ENCODE measurements around the gene FOSL2.

FOSL2 gene

DNA sequence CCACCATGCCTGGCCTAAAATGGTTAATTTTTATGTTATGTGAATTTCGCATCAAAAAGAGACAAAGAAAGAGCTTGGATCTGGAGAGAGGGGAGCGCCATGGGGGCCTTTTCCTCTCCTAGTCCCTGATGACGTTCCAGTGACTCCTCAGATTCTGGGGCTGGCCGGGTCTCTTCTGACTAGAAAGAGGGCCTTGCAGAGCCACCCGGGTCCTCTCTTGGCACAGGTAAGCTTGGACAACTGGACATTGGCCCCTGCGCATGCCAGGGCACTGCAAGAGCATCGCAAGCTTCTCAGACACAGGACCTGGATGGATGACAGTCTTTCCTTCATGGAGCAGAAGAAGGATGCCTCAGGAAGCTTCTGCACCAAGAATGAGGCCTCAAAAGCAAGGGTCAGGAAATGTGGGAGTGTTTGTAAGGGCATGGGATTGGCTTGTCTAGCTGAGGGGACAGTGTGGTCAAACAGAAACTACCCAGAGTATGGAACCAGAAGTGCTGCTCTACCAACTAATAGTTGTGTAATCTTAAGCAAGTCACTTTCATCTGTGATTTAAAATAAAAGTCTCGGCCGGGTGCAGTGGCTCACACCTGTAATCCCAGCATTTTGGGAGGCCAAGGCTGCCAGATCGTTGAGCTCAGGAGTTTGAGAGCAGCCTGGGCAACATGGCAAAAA, 35.2 kb downstream of the FOSL2 start:
- no peak for TF ChIP-seq CTCF (conservative IDR thresholded peaks at IDR 0.05; ENCODE audit: low read depth, low read length)
- H3K36me3 ChIP-seq (ENCODE audit: insufficient read depth) = no peaks in the 10 kb centered on the region
- no peak overlapping the region for H3K9ac ChIP-seq
- H2AFZ ChIP-seq (ENCODE audit: low read depth) = no peak overlapping the region
- H3K4me3 ChIP-seq (IDR thresholded peaks at IDR 0.05; ENCODE audit: insufficient read depth, low read depth, low read length) = no peak overlapping the region
- no peak overlapping the region for H3K4me2 ChIP-seq
- no peaks in the 10 kb centered on the region for H3K79me2 ChIP-seq (ENCODE audit: insufficient read depth, low read depth)
- H3K27ac ChIP-seq = no peak overlapping the region
- no peaks in the 10 kb centered on the region for H3K27me3 ChIP-seq (ENCODE audit: insufficient read depth, low read depth)
- no peaks in the 10 kb centered on the region for H3K4me1 ChIP-seq (ENCODE audit: low read depth, poor library complexity, severe bottlenecking)
- no peaks in the 10 kb centered on the region for H4K20me1 ChIP-seq (ENCODE audit: insufficient read depth)

DNA sequence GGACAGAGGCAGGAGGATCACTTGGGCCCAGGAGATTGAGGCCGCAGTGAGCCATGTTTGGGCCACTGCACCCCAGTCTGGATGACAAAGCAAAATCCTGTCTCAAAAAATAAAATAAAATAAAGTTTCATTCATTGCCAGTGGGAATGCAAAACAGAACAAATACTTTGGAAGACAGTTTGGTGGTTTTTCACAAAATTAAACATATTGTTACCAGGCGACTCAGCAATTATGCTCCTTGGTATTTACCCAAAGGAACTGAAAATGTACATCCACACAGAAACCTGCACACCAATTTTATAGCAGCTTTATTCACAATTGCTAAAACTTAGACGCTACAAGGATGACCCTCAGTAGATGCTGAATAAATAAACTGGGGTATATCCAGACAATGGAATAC, 35.8 kb downstream of the FOSL2 start:
- H3K79me2 ChIP-seq (ENCODE audit: insufficient read depth, low read depth) = no peaks in the 10 kb centered on the region
- H2AFZ ChIP-seq (ENCODE audit: low read depth) = no peak overlapping the region
- H4K20me1 ChIP-seq (ENCODE audit: insufficient read depth) = no peaks in the 10 kb centered on the region
- no peak overlapping the region for H3K9ac ChIP-seq
- no peaks in the 10 kb centered on the region for H3K4me1 ChIP-seq (ENCODE audit: low read depth, poor library complexity, severe bottlenecking)
- TF ChIP-seq CTCF (conservative IDR thresholded peaks at IDR 0.05; ENCODE audit: low read depth, low read length) = no peak
- no peaks in the 10 kb centered on the region for H3K36me3 ChIP-seq (ENCODE audit: insufficient read depth)
- H3K27me3 ChIP-seq (ENCODE audit: insufficient read depth, low read depth) = no peaks in the 10 kb centered on the region
- H3K4me2 ChIP-seq = no peak overlapping the region
- no peak overlapping the region for H3K4me3 ChIP-seq (IDR thresholded peaks at IDR 0.05; ENCODE audit: insufficient read depth, low read depth, low read length)
- no peak overlapping the region for H3K27ac ChIP-seq

- no peak overlapping the region for H3K9ac ChIP-seq
- no peak overlapping the region for H3K4me2 ChIP-seq
- H2AFZ ChIP-seq (ENCODE audit: low read depth) = no peak overlapping the region
- no peaks in the 10 kb centered on the region for H3K27me3 ChIP-seq (ENCODE audit: insufficient read depth, low read depth)
- H3K27ac ChIP-seq = no peak overlapping the region
- no peak for TF ChIP-seq CTCF (conservative IDR thresholded peaks at IDR 0.05; ENCODE audit: low read depth, low read length)
- H3K4me3 ChIP-seq (IDR thresholded peaks at IDR 0.05; ENCODE audit: insufficient read depth, low read depth, low read length) = no peak overlapping the region
- H4K20me1 ChIP-seq (ENCODE audit: insufficient read depth) = no peaks in the 10 kb centered on the region
- no peaks in the 10 kb centered on the region for H3K36me3 ChIP-seq (ENCODE audit: insufficient read depth)
- no peaks in the 10 kb centered on the region for H3K4me1 ChIP-seq (ENCODE audit: low read depth, poor library complexity, severe bottlenecking)
- no peaks in the 10 kb centered on the region for H3K79me2 ChIP-seq (ENCODE audit: insufficient read depth, low read depth)
These were observed 37.1 kb downstream of the FOSL2 start for GRCh38 chr2:28429636-28430376.

- H3K9ac ChIP-seq = no peak overlapping the region
- no peaks in the 10 kb centered on the region for H3K4me1 ChIP-seq (ENCODE audit: low read depth, poor library complexity, severe bottlenecking)
- H2AFZ ChIP-seq (ENCODE audit: low read depth) = no peak overlapping the region
- H3K27ac ChIP-seq = no peak overlapping the region
- TF ChIP-seq CTCF (conservative IDR thresholded peaks at IDR 0.05; ENCODE audit: low read depth, low read length) = no peak
- H4K20me1 ChIP-seq (ENCODE audit: insufficient read depth) = no peaks in the 10 kb centered on the region
- H3K27me3 ChIP-seq (ENCODE audit: insufficient read depth, low read depth) = no peaks in the 10 kb centered on the region
- no peaks in the 10 kb centered on the region for H3K36me3 ChIP-seq (ENCODE audit: insufficient read depth)
- H3K4me3 ChIP-seq (IDR thresholded peaks at IDR 0.05; ENCODE audit: insufficient read depth, low read depth, low read length) = no peak overlapping the region
- no peaks in the 10 kb centered on the region for H3K79me2 ChIP-seq (ENCODE audit: insufficient read depth, low read depth)
- no peak overlapping the region for H3K4me2 ChIP-seq
These were observed 37.7 kb downstream of the FOSL2 start for GRCh38 chr2:28430377-28430765.

All from KMS-11 (cell line).